IPS-18a (cell line): ENCODE data around the gene MAD1L1.
"Not testable (repeated sequence)": the region's sequence is repeated elsewhere in the genome, so short reads cannot be mapped to it uniquely, and the experiment has no call there.

Experiments
- H3K27ac ChIP-seq: one replicate; pipeline ENCODE4 v1.5.1; 2013; ENCODE audit warnings: low read length
- H3K27me3 ChIP-seq: one replicate; pipeline ENCODE4 v1.6.1; 2013; ENCODE audit warnings: mild to moderate bottlenecking, low read length; ENCODE audit not compliant: control insufficient read depth, insufficient read depth
- H3K36me3 ChIP-seq: one replicate; pipeline ENCODE4 v1.6.1; 2013; ENCODE audit warnings: low read depth, low read length; ENCODE audit not compliant: control insufficient read depth
- H3K4me1 ChIP-seq: one replicate; pipeline ENCODE4 v1.6.1; 2013; ENCODE audit warnings: low read depth, low read length; ENCODE audit not compliant: control insufficient read depth
- H3K4me3 ChIP-seq: one replicate; pipeline ENCODE4 v1.5.1; 2013; ENCODE audit warnings: low read length
- H3K9ac ChIP-seq: one replicate; pipeline ENCODE4 v1.6.1; 2013; ENCODE audit warnings: mild to moderate bottlenecking, low read length, moderate library complexity
- H3K9me3 ChIP-seq: one replicate; pipeline ENCODE4 v1.6.1; 2013; ENCODE audit warnings: low read depth, low read length; ENCODE audit not compliant: control insufficient read depth

The MAD1L1 gene

DNA sequence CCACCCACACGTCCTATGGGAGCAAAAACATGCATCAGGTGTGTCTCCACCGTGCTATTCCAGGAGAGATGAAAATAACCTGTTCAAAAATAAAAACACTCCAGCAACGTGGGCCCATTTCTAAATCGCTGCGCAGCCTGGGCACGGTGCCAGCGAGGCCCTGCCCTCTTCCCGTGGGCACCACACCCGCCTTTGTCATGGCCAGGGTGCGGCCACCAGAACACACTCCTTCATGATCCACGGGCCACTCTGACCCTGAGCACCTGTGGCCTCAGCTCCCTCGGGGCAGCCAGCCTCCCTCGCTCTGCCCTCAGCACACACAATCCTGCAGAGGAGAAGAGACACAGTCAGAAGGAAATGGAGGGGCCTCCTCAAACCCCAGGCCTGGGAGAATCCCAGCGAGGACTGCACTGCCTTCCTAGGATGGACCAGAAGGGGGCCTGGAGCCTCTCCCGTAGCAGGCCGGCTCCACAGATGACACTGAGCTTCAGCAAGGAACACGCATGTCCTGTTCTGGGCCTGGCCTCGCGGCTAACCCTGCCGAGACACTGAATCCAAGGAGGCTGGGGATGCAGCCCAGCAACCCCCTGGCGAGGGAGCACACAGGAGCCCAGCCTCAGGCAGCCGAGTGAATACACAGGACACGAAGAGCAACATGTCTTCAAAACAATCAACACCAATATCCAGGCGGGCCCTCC, 169.0 kb downstream of the MAD1L1 start:
- no peaks in the 10 kb centered on the region for H3K36me3 ChIP-seq
- H3K4me3 ChIP-seq, result no peak overlapping the region
- no peaks in the 10 kb centered on the region for H3K27me3 ChIP-seq
- no peak overlapping the region for H3K9ac ChIP-seq
- peaks cover 5% of the 10 kb centered on the region for H3K9me3 ChIP-seq
- H3K27ac ChIP-seq, result no peak overlapping the region
- no peaks in the 10 kb centered on the region for H3K4me1 ChIP-seq

DNA sequence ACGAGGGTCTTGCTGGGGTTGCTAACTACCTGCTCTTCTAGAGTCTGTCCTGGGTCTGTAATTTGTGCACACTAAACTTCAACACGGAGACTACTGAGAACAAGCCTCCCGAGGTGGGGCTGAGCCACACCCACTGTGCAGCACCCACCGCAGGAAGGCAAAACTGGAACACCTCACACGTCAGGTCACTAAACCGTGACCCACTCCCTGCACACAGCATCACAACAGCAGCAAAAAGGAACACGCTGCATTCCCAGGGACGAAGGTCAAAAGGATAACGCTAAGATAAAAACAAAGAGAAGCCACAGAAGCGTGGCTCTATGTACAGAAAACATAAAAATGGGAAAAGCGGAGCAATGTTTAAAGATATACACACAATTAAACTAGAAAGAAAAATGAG, 170.1 kb downstream of the MAD1L1 start:
- H3K27me3 ChIP-seq, result no peaks in the 10 kb centered on the region
- no peak overlapping the region for H3K9ac ChIP-seq
- H3K27ac ChIP-seq, result no peak overlapping the region
- H3K4me1 ChIP-seq, result no peaks in the 10 kb centered on the region
- H3K9me3 ChIP-seq, result peaks cover 5% of the 10 kb centered on the region
- no peak overlapping the region for H3K4me3 ChIP-seq
- H3K36me3 ChIP-seq, result no peaks in the 10 kb centered on the region

DNA sequence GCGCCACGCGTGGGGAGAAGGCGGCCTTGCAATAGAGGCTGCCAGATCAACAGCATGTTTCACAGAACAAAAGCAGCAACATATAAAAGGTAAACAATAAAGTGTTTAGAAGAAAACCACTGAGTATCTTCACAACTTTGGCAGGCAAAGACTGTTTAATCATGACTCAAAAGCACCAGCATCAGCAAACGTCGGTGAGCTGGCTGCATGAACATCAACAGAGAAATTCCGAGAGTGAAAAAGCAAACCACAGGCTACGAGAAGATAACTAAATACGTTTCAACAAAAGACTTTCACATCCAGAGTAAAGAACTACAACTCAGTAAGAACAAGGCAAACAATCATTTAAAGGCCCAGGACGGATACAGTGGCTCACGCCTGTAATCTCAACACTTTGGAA, 172.0 kb downstream of the MAD1L1 start:
- Histone ChIP-seq H3K9me3 (peaks cover 5% of the 10 kb centered on the region), H3K4me3 (no peak overlapping the region), H3K36me3 (no peaks in the 10 kb centered on the region), H3K27ac (no peak overlapping the region), H3K27me3 (no peaks in the 10 kb centered on the region), H3K4me1 (no peaks in the 10 kb centered on the region), H3K9ac (no peak overlapping the region)

DNA sequence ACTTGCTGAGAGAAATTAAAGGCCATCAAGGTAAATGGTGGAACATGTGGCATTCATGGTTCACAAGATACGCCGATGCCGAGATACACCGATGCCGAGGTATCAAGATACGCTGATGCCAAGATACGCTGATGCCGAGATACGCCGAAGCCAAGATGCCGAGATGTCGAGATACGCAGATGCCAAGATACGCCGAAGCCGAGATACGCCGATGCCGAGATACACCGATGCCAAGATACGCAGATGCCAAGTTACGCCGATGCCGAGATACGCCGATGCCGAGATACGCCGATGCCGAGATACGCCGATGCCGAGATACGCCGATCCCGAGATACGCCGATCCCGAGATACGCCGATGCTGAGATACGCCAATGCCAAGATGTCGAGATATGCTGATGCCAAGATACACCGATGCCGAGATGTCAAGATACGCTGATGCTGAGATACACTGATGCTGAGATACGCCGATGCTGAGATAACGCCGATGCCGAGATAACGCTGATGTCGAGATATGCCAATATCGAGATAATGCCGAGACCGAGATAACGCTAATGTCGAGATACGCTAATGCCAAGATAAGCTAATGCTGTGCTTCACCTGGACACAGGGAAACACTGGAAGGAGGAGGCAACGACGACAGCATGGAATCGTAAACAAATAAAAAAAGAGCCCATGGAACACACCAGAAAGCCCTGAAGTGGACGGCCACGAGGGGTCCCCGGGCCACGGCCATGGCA, 172.6 kb downstream of the MAD1L1 start:
- Histone ChIP-seq H3K27ac (no peak overlapping the region), H3K4me1 (no peaks in the 10 kb centered on the region), H3K4me3 (no peak overlapping the region), H3K9me3 (peaks cover 5% of the 10 kb centered on the region), H3K36me3 (no peaks in the 10 kb centered on the region), H3K27me3 (no peaks in the 10 kb centered on the region), H3K9ac (no peak overlapping the region)

DNA sequence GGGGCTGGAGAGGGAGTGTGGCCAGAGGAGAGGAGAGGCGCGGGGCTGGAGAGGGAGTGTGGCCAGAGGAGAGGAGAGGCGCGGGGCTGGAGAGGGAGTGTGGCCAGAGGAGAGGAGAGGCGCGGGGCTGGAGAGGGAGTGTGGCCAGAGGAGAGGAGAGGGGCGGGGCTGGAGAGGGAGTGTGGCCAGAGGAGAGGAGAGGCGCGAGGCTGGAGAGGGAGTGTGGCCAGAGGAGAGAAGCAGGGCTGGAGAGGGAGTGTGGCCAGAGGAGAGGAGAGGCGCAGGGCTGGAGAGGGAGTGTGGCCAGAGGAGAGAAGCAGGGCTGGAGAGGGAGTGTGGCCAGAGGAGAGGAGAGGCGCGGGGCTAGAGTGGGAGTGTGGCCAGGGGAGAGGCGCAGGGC, 174.5 kb downstream of the MAD1L1 start:
- not testable (repeated sequence) for H3K4me1 ChIP-seq, H3K4me3 ChIP-seq, H3K27me3 ChIP-seq, H3K27ac ChIP-seq, H3K9ac ChIP-seq, H3K9me3 ChIP-seq, H3K36me3 ChIP-seq

DNA sequence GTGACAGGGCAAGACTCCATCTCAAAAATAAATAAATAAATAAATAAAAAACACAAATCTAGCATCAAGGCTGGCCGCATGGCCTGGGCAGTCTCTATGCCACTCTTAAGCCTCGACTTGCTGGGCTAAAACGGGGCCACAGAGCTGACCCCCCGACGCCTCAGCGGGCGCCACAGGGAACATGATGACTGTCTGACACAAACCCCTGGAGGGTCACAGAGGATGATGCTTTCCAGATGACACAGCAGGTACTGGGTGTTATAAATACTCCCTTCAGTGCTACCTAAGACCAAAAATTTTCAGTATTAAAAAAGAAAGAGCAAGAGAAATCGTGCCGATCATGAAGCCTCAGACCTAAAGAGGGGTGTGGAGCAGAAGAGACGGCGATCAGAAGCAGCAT, 176.8 kb downstream of the MAD1L1 start:
- no peak overlapping the region for H3K9ac ChIP-seq
- H3K4me1 ChIP-seq, result no peaks in the 10 kb centered on the region
- H3K27me3 ChIP-seq, result no peaks in the 10 kb centered on the region
- no peak overlapping the region for H3K4me3 ChIP-seq
- peaks cover 5% of the 10 kb centered on the region for H3K9me3 ChIP-seq
- H3K36me3 ChIP-seq, result no peaks in the 10 kb centered on the region
- no peak overlapping the region for H3K27ac ChIP-seq

DNA sequence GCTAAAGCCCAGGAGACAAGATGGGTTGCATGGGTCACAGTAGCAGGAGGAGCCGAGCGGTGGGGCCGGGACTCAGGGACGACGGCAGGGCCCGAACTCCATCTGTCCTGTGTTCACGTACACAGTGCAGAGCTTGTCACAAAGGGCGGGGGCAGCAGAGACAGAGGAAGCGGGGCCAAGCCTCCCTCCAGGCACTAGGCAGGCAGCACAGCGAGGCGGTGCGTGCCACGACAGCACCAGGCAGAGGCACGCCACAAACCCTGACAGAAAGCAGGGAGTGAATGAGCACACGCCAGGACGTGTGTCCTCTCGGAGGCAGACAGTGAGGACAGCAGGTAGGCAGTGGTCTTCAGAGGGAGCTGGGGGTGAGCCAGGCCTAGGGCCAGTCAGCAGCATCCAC, 177.8 kb downstream of the MAD1L1 start:
- Histone ChIP-seq H3K9me3 (no peaks in the 10 kb centered on the region), H3K27ac (no peak overlapping the region), H3K36me3 (no peaks in the 10 kb centered on the region), H3K4me3 (no peak overlapping the region), H3K4me1 (no peaks in the 10 kb centered on the region), H3K27me3 (no peaks in the 10 kb centered on the region), H3K9ac (no peak overlapping the region)

DNA sequence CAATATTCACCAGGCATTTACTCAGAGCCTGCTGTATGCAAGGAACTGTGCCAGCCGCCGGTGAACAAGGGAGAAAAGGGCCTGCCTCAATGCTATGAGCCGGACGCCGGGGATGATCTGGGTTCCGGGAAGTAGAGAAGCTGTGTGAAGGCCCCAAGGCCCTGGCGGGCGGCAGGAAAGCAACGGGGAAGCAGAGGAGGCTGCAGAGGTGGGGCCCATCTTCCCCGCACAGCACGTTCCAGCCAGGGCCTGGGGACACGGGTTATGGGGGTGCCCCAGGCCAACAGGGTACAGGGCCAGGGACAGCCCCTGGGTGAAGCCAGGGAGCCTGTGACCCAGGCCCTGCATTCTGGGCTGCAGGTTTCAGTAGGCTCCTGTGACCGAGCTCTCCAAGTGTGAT, 179.3 kb downstream of the MAD1L1 start:
- Histone ChIP-seq H3K4me3 (no peak overlapping the region), H3K36me3 (no peaks in the 10 kb centered on the region), H3K27ac (no peak overlapping the region), H3K4me1 (no peaks in the 10 kb centered on the region), H3K9me3 (no peaks in the 10 kb centered on the region), H3K27me3 (no peaks in the 10 kb centered on the region), H3K9ac (no peak overlapping the region)

DNA sequence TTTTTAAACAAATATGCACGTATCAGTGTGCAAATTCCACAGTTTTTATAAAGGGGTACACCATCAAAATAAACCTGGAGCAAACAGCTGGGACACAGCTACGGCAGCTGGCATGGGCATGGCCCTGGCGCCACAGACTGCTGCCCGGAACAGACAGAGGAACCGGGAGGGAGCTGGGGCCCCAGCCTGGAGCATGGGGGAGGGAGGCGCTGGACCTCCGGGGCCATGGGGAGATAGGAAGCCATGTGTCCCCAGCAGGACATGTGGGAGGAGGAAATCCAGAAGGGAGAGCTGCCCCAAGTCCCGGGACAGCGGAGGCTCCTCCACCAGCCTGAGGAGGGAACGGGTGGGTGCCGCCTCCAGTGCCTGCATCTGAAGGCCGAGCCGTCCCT, 180.1 kb downstream of the MAD1L1 start:
- H3K9ac ChIP-seq, result no peak overlapping the region
- H3K9me3 ChIP-seq, result no peaks in the 10 kb centered on the region
- H3K4me3 ChIP-seq, result no peak overlapping the region

DNA sequence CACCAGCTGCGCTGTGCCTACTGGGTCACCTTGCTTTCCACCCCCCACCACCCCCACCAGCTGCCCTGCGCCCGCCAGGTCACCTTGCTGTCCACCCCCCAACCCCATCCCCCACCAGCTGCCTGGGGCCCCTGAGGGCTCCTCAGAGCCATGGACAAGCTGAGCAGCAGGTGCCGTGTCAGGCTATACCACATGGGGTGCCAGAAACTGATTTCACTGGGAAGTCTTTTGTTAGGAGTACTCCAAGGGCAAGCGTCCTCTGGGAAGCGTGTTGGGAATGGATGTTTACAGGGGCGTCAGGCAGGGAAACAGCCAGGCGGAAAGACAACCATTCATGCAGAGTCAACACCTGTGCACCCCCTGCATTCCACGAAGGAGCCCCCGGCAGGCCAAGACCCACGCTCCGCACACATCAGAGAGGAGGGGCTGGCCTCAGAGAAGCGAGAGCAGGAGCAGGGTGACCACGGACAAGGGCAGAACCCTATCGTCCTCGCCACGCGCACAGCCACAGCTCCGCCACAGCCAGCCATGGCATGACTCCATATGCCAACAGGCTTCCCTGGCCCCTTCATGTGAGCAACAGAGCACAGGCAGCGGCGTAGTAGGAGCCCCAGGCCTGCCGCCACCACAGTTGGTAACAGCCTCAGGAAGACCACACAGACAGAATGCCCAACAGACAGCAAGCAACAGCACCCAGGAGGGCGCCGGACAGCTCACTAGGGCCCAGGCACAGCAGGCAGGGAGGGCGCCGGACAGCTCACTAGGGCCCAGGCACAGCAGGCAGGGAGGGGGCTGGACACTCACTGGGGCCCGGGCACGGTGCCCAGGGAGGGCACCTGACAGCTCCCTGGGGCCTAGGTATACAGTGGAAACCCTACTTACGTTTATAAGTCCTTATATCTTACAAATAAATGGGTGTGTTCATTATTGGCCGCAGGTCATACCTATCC, 180.8 kb downstream of the MAD1L1 start:
- Histone ChIP-seq H3K27me3 (no peaks in the 10 kb centered on the region), H3K36me3 (no peaks in the 10 kb centered on the region), H3K4me1 (no peaks in the 10 kb centered on the region), H3K27ac (no peak overlapping the region), H3K9me3 (no peaks in the 10 kb centered on the region), H3K9ac (no peak overlapping the region), H3K4me3 (no peak overlapping the region)

More for the DNA sequence above, 180.1 kb downstream of the MAD1L1 start:
- Histone ChIP-seq H3K27me3 (no peaks in the 10 kb centered on the region), H3K36me3 (no peaks in the 10 kb centered on the region), H3K27ac (no peak overlapping the region), H3K4me1 (no peaks in the 10 kb centered on the region)

DNA sequence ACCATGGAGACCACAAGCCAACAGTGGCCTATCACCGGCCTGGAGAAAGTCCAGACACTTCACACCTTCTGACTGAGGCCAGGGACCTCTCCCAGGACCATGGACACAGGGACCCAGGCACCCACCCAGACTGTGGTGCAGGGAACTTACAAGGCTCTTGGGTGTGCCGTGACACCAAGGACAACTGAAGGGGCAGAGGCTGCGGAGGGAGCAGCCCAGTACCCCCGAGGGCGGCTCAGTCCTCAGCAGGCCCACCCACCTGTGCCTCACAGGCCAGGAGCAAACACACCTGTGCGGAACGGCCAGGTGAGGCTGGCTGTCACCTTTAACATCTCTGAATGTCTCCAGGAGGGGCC, 182.3 kb downstream of the MAD1L1 start:
- H3K4me1 ChIP-seq, result no peaks in the 10 kb centered on the region
- no peak overlapping the region for H3K9ac ChIP-seq
- no peak overlapping the region for H3K4me3 ChIP-seq
- no peak overlapping the region for H3K27ac ChIP-seq
- no peaks in the 10 kb centered on the region for H3K9me3 ChIP-seq
- H3K36me3 ChIP-seq, result no peaks in the 10 kb centered on the region
- H3K27me3 ChIP-seq, result no peaks in the 10 kb centered on the region
